HepG2 (cell line): ENCODE measurements around the gene SMIM13. TPM values are rescaled to one million over a fixed set of nuclear protein-coding genes. Genes with fewer than 3 reads are reported as not detected.
A peak's percentile ranks its signal among the peaks of the same experiment; 100 is the strongest.

Experiments used
- BHLHE40 ChIP-seq: IDR thresholded peaks from 2 replicates; pipeline ENCODE4 v1.6.1; 2011; ENCODE audit warnings: low read length, improper control_type of control experiment
- FOXA1 ChIP-seq, 2 experiments: fragments of 450-650 bp in 1 of 2; sonication (generic) in 1 of 2; formaldehyde crosslinking in 1 of 2; IDR thresholded peaks; 2 replicates each; pipeline versions ENCODE4 v1.4.0 to v1.6.1; 2016 to 2020; ENCODE audit warnings: missing genetic modification reagents in 1 of 2
- FOXP1 ChIP-seq, 2 experiments: fragments of 450-650 bp in 1 of 2; IDR thresholded peaks; 2 replicates each; pipeline ENCODE4 v1.6.1; 2017 to 2018; ENCODE audit warnings: antibody characterized with exemption in 1 of 2
- HDAC2 ChIP-seq: sonication (generic); formaldehyde crosslinking; IDR thresholded peaks from 2 replicates; pipeline ENCODE4 v1.4.0; 2020; ENCODE audit warnings: missing genetic modification reagents
- MATR3 ChIP-seq: sonication (generic); formaldehyde crosslinking; IDR thresholded peaks from 2 replicates; pipeline ENCODE4 v1.4.0; 2020; ENCODE audit warnings: missing genetic modification reagents
- NCOA2 ChIP-seq: sonication (generic); formaldehyde crosslinking; IDR thresholded peaks from 2 replicates; pipeline ENCODE4 v1.8.0; 2022; ENCODE audit warnings: inconsistent platforms
- SIX4 ChIP-seq: sonication (generic); formaldehyde crosslinking; IDR thresholded peaks from 2 replicates; pipeline ENCODE4 v1.4.0; 2020; ENCODE audit warnings: missing genetic modification reagents
- SOX5 ChIP-seq: IDR thresholded peaks from 2 replicates; pipeline ENCODE4 v1.6.1; 2016; ENCODE audit warnings: borderline replicate concordance
- SP140L ChIP-seq: sonication (generic); formaldehyde crosslinking; IDR thresholded peaks from 2 replicates; pipeline ENCODE4 v1.4.0; 2020; ENCODE audit warnings: missing genetic modification reagents, borderline replicate concordance
- ZIK1 ChIP-seq: sonication (generic); formaldehyde crosslinking; IDR thresholded peaks from 2 replicates; pipeline ENCODE4 v1.5.0; 2020; ENCODE audit warnings: mild to moderate bottlenecking, low read depth, missing genetic modification reagents, borderline replicate concordance
- ZNF644 ChIP-seq: IDR thresholded peaks from 2 replicates; pipeline ENCODE4 v1.6.1; 2016; ENCODE audit warnings: low read depth
- ZNF652 ChIP-seq: IDR thresholded peaks from 2 replicates; pipeline ENCODE4 v1.6.1; 2016; ENCODE audit warnings: low read depth, borderline replicate concordance
- ZNF781 ChIP-seq: sonication (generic); formaldehyde crosslinking; IDR thresholded peaks from 2 replicates; pipeline ENCODE4 v1.5.1; 2020; ENCODE audit warnings: borderline replicate concordance, mild to moderate bottlenecking, missing genetic modification reagents; ENCODE audit errors: not compliant biosample characterization
- ZSCAN9 ChIP-seq: IDR thresholded peaks from 2 replicates; pipeline ENCODE4 v1.6.1; 2016; ENCODE audit warnings: borderline replicate concordance
- polyA plus RNA-seq, 8 experiments: library from polyadenylated mRNA; depleted of rRNA in 3 of 8; stranded (reverse) in 7 of 8; unstranded in 1 of 8; fragments of >200 nt; fragmentation: Illumina TruSeq in 4 of 8; extraction: Trizol in 4 of 8; gene quantifications; 2 replicates each; pipeline versions ENCODE4 v1.2.1 to v1.2.3, GENCODE V29; 2011 to 2016; ENCODE audit warnings: low read depth in 4 of 8, missing spikeins in 1 of 8, mixed read lengths in 1 of 8; ENCODE audit not compliant: insufficient read depth in 1 of 8
- total RNA-seq, 5 experiments: library from RNA; depleted of rRNA; stranded (reverse); fragments of >200 nt; fragmentation: Illumina TruSeq; extraction: Trizol; gene quantifications; 2 replicates each; pipeline ENCODE4 v1.2.3, GENCODE V29; 2016; ENCODE audit warnings: low read depth in 1 of 5
- TF ChIP-seq, protein P1 (sequence below): sonication (generic); formaldehyde crosslinking; IDR thresholded peaks from 2 replicates; pipeline ENCODE4 v1.5.0; 2020; ENCODE audit warnings: missing genetic modification reagents
- TF ChIP-seq, protein P2 (sequence below): sonication (generic); formaldehyde crosslinking; IDR thresholded peaks from 2 replicates; pipeline ENCODE4 v1.5.1; 2020; ENCODE audit warnings: mild to moderate bottlenecking, missing genetic modification reagents, borderline replicate concordance
- TF ChIP-seq, protein P3 (sequence below): sonication (generic); formaldehyde crosslinking; conservative IDR thresholded peaks from 2 replicates; pipeline ENCODE4 v1.4.0; 2020; ENCODE audit warnings: mild to moderate bottlenecking, missing genetic modification reagents, moderate library complexity

SMIM13 gene
- total and polyA plus RNA-seq, 2 of the 13 experiments (the other 11 are each of a cell fraction or from before 2014, with no cell fraction given), result 2.7 to 10.2 TPM

DNA sequence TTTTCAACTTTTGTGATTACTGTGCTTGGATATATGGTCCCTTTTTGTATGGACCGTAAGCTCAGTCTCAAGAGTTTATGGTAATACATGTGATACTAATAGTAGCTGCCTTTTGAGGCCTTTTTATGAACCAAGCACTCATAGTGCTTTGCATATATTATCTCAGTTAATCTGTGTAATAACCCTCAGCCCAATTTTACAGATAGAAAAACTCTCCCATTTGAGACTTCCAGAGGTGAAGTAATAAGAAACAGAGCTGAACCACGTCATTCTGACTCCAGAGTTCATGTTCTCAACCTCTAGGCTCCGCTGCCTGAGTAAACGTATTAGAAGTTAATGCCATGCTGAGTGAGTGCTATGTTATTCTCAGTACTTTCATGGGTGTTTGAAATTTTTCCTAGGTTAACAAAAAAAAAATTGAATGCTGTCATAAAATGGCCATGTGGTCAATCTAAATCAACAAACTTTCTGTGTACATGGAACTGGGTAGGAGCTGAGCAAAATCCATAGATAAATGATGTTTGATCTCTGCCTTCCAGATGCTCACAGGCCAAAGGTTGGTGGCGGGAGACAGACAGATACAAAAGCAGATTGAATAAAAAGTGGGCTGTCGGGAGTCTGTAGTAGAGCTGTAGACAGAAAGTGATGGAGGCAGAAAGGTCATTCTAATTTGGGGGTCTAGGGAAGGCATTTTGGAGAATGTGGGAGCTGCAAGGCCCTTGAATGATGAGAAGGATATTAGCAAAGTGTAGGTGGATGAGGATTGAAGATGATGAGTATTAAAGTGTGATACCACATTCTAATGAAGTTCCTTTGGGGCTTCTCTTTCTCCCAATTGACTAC, 26.9 kb upstream of the SMIM13 start (continued):
- TF ChIP-seq MATR3 (CRISPR knock-in tag), result no peak
- TF ChIP-seq NCOA2, result peak; percentile 72
- TF ChIP-seq, protein P1, sequence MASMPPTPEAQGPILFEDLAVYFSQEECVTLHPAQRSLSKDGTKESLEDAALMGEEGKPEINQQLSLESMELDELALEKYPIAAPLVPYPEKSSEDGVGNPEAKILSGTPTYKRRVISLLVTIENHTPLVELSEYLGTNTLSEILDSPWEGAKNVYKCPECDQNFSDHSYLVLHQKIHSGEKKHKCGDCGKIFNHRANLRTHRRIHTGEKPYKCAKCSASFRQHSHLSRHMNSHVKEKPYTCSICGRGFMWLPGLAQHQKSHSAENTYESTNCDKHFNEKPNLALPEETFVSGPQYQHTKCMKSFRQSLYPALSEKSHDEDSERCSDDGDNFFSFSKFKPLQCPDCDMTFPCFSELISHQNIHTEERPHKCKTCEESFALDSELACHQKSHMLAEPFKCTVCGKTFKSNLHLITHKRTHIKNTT, result 0 out of 2 replicates have a peak, but pooled peaks have one; percentile 26
- TF ChIP-seq, protein P2, sequence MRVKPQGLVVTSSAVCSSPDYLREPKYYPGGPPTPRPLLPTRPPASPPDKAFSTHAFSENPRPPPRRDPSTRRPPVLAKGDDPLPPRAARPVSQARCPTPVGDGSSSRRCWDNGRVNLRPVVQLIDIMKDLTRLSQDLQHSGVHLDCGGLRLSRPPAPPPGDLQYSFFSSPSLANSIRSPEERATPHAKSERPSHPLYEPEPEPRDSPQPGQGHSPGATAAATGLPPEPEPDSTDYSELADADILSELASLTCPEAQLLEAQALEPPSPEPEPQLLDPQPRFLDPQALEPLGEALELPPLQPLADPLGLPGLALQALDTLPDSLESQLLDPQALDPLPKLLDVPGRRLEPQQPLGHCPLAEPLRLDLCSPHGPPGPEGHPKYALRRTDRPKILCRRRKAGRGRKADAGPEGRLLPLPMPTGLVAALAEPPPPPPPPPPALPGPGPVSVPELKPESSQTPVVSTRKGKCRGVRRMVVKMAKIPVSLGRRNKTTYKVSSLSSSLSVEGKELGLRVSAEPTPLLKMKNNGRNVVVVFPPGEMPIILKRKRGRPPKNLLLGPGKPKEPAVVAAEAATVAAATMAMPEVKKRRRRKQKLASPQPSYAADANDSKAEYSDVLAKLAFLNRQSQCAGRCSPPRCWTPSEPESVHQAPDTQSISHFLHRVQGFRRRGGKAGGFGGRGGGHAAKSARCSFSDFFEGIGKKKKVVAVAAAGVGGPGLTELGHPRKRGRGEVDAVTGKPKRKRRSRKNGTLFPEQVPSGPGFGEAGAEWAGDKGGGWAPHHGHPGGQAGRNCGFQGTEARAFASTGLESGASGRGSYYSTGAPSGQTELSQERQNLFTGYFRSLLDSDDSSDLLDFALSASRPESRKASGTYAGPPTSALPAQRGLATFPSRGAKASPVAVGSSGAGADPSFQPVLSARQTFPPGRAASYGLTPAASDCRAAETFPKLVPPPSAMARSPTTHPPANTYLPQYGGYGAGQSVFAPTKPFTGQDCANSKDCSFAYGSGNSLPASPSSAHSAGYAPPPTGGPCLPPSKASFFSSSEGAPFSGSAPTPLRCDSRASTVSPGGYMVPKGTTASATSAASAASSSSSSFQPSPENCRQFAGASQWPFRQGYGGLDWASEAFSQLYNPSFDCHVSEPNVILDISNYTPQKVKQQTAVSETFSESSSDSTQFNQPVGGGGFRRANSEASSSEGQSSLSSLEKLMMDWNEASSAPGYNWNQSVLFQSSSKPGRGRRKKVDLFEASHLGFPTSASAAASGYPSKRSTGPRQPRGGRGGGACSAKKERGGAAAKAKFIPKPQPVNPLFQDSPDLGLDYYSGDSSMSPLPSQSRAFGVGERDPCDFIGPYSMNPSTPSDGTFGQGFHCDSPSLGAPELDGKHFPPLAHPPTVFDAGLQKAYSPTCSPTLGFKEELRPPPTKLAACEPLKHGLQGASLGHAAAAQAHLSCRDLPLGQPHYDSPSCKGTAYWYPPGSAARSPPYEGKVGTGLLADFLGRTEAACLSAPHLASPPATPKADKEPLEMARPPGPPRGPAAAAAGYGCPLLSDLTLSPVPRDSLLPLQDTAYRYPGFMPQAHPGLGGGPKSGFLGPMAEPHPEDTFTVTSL (CRISPR knock-in tag), result peak; percentile 54; the same call in 1 of the 2 replicates
- TF ChIP-seq SIX4 (CRISPR knock-in tag), result peak; percentile 36; the same call in 1 of the 2 replicates
- TF ChIP-seq ZNF652 (CRISPR knock-in tag), result peak; percentile 16; the same call in 1 of the 2 replicates
- peak; percentile 57; the same call in 1 of the 2 replicates for TF ChIP-seq ZNF644
- TF ChIP-seq ZIK1 (CRISPR knock-in tag), result no peak
- peak; percentile 42; the same call in 1 of the 2 replicates for TF ChIP-seq FOXA1 (IDR thresholded peaks at IDR 0.05)
- peak; percentile 79 for TF ChIP-seq FOXA1 (CRISPR knock-in tag; IDR thresholded peaks at IDR 0.05)
- TF ChIP-seq ZSCAN9 (CRISPR knock-in tag), result peak; percentile 57; the same call in 1 of the 2 replicates
- TF ChIP-seq SOX5 (CRISPR knock-in tag), result peak; percentile 37; the same call in 1 of the 2 replicates
- no peak for TF ChIP-seq ZNF781
- TF ChIP-seq, protein P3, sequence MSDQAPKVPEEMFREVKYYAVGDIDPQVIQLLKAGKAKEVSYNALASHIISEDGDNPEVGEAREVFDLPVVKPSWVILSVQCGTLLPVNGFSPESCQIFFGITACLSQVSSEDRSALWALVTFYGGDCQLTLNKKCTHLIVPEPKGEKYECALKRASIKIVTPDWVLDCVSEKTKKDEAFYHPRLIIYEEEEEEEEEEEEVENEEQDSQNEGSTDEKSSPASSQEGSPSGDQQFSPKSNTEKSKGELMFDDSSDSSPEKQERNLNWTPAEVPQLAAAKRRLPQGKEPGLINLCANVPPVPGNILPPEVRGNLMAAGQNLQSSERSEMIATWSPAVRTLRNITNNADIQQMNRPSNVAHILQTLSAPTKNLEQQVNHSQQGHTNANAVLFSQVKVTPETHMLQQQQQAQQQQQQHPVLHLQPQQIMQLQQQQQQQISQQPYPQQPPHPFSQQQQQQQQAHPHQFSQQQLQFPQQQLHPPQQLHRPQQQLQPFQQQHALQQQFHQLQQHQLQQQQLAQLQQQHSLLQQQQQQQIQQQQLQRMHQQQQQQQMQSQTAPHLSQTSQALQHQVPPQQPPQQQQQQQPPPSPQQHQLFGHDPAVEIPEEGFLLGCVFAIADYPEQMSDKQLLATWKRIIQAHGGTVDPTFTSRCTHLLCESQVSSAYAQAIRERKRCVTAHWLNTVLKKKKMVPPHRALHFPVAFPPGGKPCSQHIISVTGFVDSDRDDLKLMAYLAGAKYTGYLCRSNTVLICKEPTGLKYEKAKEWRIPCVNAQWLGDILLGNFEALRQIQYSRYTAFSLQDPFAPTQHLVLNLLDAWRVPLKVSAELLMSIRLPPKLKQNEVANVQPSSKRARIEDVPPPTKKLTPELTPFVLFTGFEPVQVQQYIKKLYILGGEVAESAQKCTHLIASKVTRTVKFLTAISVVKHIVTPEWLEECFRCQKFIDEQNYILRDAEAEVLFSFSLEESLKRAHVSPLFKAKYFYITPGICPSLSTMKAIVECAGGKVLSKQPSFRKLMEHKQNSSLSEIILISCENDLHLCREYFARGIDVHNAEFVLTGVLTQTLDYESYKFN, result peak; percentile 96
- peak; percentile 68; the same call in 1 of the 2 replicates for TF ChIP-seq HDAC2
- TF ChIP-seq FOXP1 (IDR thresholded peaks at IDR 0.05), result no peak
- peak; percentile 72 for TF ChIP-seq FOXP1 (CRISPR knock-in tag; IDR thresholded peaks at IDR 0.05)
- no peak for TF ChIP-seq BHLHE40
- peak; percentile 60 for TF ChIP-seq SP140L (CRISPR knock-in tag)
